Thyroid gland (tissue), 4 donors: ENCODE measurements around the gene IQSEC1.

Experiments used
- POLR2A ChIP-seq, 2 donors: fragments of 450-650 bp; IDR thresholded peaks; one replicate each; pipeline ENCODE4 v1.6.1; 2017; ENCODE audit warnings: antibody characterized with exemption in 2 of 2, mild to moderate bottlenecking in 2 of 2, moderate library complexity in 1 of 2
- TF ChIP-seq, protein P1 (sequence below), 6 experiments: fragments of 200-600 bp in 3 of 6; fragments of 450-650 bp in 3 of 6; sonication (generic) in 3 of 6; IDR thresholded peaks; one replicate each; pipeline ENCODE4 v1.5.1; 2016 to 2019; ENCODE audit warnings: antibody characterized with exemption in 6 of 6, mild to moderate bottlenecking in 2 of 6, inconsistent platforms in 1 of 6, moderate library complexity in 1 of 6

DNA sequence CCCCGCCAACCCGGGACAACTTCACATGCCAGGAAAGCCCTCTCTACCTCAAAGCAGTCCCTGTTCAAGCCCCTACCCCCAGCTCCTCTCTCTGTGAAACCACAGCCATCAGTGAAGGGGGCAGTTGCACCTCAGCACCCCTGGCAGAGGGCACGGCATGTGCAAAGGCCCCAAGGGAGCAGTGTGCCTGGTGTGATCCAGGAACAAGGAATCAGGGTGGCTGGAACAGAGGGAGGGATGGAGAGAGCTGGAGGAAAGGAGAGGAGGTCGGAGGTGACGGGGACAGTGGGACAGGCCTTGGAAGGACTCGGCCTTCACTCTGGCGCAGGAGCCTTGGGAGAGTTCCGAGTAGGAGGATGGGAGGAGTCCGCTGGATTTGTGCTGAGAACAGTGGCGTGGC is 26.5 kb upstream of the IQSEC1 start:
- TF ChIP-seq, protein P1, sequence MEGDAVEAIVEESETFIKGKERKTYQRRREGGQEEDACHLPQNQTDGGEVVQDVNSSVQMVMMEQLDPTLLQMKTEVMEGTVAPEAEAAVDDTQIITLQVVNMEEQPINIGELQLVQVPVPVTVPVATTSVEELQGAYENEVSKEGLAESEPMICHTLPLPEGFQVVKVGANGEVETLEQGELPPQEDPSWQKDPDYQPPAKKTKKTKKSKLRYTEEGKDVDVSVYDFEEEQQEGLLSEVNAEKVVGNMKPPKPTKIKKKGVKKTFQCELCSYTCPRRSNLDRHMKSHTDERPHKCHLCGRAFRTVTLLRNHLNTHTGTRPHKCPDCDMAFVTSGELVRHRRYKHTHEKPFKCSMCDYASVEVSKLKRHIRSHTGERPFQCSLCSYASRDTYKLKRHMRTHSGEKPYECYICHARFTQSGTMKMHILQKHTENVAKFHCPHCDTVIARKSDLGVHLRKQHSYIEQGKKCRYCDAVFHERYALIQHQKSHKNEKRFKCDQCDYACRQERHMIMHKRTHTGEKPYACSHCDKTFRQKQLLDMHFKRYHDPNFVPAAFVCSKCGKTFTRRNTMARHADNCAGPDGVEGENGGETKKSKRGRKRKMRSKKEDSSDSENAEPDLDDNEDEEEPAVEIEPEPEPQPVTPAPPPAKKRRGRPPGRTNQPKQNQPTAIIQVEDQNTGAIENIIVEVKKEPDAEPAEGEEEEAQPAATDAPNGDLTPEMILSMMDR (IDR thresholded peaks at IDR 0.05), result no peak
- no peak for TF ChIP-seq POLR2A (IDR thresholded peaks at IDR 0.05)
